COR-L47 (cell line): ENCODE data around the gene GRM1.

Experiments
- DNase-seq: peaks from one replicate; lab custom pipeline; 2025; lab: John Stamatoyannopoulos, UW

The GRM1 gene

GRCh38 chr6:146335336-146335735, 306.5 kb downstream of the GRM1 start:
- DNase-seq: no peak

DNA sequence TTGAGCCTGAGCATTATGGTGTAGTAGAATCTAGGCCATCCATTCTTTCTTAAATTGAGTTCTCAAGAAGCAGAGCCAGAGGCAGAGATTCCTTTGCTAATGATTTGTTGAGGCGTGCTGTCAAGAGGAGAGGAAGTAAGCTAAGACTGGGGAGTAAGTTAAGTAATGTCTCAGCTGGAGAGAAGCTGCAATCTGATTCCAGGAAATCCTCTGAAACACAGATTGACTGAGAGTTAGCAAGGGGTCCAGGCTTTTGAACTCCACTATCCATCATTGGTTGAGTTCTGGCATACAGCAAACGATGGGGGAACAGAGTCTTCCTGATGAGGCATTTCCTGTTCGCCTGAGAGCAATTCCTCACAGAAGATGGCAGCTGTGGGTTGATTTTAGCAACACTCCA, 307.3 kb downstream of the GRM1 start:
- DNase-seq: no peak

GRCh38 chr6:146337376-146337775, 308.5 kb downstream of the GRM1 start:
- DNase-seq: no peak

DNA sequence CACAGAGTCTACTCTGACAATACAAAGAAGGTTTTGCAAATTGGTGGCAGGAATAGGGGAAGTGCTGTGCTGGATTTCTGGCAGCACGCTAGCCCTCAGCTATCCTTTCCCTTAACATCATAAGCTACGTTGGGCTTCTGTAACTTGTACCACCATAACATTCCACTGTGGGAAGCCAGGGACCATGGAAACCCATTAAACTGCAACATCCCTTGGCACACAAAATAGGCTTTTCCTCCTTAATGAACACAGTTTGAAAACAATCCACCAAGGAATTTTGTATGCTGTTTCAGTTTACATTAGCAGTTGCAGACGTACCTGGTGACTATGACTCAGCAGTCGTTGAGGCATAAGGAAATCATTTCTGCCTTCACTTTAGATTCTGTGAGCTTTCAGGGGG, 310.9 kb downstream of the GRM1 start:
- DNase-seq: no peak

- no peak for DNase-seq
These were observed 312.8 kb downstream of the GRM1 start for GRCh38 chr6:146341493-146342230.

DNA sequence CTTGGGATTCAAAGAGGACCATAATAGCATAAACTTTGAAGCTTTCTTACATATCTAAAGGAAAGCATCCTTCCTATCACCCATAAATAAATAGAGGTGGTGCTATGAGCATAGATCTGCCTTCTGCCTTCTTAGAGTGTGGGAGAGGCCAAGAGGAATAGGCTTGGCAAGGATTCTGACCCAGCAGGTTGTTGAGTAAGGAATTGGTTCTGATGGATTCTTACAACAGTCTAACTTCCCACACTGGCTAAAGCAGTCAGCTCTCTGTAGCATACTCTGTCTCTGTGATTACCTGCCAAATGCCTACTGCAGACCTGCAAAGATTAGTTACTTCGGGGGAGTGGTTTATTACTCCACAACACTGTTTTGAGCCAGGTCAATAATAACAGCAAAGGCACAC, 316.7 kb downstream of the GRM1 start:
- no peak for DNase-seq

GRCh38 chr6:146347090-146347489, 318.2 kb downstream of the GRM1 start:
- no peak for DNase-seq

DNA sequence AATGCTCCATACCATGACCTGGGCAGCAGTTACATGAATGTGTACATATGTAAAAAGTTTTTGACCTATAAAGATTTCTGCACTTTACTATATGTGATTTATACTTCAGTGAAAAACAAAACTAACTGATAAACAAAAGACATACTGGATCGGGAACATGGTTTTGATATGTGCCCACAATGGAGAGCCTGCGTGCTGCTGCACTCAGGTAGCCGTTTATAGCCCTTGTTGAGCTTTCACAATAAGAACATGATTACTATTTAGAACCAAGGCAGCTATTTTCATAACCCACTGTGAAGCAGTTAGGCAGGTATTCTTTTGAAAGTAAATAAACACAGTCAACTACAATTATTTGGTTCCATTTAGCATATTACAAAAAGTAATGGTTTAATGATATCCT, 318.8 kb downstream of the GRM1 start:
- DNase-seq: no peak

DNA sequence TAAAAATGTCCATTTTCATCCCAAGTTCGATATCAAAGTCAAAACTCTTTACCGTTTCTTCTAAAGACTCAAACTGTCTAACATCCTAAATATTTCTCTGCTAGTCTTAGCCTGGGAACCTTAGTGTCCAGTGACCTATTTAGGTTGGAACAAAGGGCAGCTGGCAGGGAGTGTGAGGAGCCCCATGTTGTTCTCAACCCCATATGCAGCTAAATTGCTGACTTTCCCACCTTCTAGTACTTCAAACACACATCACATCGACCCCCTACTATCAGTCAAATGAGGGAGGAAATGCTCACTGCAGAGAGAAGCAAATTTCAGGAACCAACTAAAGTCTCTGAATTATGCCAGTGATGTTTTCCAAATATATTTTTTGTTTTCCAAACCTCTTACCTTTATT, 322.2 kb downstream of the GRM1 start:
- no peak for DNase-seq

- no peak for DNase-seq
These were observed 323.3 kb downstream of the GRM1 start for GRCh38 chr6:146352163-146352562.

DNA sequence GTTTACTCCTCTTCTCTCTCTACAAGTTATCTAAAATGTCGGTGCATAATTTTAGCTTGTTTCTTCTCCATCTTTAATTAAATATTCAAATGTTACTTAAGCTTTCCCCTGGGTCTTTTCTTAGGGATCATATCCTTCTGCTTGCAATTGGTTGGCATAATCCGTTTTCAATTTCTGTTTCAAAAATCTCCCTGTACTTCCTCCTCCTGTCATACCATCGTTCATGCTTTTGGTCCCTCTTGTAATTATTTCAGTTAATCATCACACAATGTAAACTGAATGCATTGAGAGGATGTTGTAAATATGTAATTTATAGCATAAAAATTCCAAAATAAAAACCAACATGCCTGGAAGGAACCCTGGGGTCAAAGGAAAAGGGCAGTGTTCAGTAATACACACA, 325.6 kb downstream of the GRM1 start:
- no peak for DNase-seq

- no peak for DNase-seq
These were observed 326.7 kb downstream of the GRM1 start for GRCh38 chr6:146355521-146356100.

DNA sequence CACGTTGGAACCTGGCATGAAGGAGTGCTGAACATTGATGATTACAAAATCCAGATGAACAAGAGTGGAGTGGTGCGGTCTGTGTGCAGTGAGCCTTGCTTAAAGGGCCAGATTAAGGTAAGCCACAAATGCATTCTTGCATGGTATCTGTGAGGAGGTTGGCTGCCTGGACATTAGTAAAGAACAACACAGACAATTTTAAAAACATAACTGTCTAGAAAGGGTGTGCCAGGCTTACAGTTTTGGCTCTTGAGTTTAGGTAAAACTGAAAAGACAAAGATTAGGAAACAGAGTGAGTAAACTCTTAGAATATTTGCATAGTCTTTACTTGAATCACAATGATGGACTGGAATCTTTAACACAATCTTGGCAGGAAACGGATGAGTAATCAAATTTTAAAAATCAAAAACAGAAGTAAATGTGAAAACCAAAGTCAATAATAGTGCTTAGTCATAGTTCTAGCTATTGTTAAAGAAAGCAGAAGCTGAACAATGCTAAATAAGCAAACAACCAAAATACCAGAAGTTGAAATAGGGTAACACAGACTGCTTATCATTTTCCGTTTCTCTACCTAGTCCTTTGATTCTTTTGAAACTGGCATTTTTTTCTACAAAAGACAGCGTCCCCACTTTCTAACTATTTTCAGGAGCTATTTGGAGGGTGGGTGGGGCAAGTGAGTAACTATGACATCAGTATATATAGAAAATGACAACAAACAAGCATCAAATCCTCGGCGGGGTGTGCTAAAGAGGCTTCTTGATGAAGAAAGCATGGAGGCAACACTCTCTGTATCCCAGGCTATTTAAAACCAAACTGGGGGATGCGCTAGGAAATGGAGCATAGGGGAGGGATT, 328.9 kb downstream of the GRM1 start:
- no peak for DNase-seq

GRCh38 chr6:146358431-146359046, 329.7 kb downstream of the GRM1 start:
- DNase-seq: no peak

GRCh38 chr6:146359131-146359530, 330.3 kb downstream of the GRM1 start:
- DNase-seq: no peak

GRCh38 chr6:146361128-146361924, 332.5 kb downstream of the GRM1 start:
- DNase-seq: no peak

- no peak for DNase-seq
These were observed 335.2 kb downstream of the GRM1 start for GRCh38 chr6:146363838-146364607.

GRCh38 chr6:146364816-146365594, 336.1 kb downstream of the GRM1 start:
- DNase-seq: no peak

DNA sequence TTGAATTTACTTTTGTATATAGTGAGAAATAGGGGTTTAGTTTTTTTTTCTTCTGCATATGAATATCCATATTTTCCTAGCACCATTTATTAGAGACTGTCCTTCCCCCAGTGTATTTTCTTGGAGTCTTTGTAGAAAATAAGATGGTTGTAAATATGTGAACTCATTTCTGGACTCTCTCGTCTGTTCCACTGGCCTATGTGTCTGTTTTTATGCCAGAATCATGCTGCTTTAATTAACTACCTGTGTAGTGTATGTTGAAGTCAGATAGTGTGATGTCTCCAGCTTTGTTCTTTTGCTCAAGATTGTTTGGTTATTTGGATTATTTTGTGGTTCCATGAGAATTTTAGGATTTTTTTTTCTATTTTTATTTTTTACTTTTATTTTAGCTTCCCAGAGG, 338.2 kb downstream of the GRM1 start:
- DNase-seq: no peak

- no peak for DNase-seq
These were observed 341.0 kb downstream of the GRM1 start for GRCh38 chr6:146369866-146370265.
